WTC11 (cell line): Measurements from ENCODE around the gene KRT80. TPM values are rescaled to one million over a fixed set of nuclear protein-coding genes. Genes with fewer than 3 reads are reported as not detected.

Experiments used
- ATAC-seq: fragments of 200-7000 bp; cut with Tn5 transposase; 2 replicates; pipeline ENCODE4 v1.10.0; 2021; ENCODE audit warnings: mild to moderate bottlenecking, moderate library complexity
- CTCF ChIA-PET: fragments of 300-600 bp; sonication (Branson Sonifier 250); formaldehyde crosslinking; loops from one replicate; lab custom pipeline; 2021; ENCODE audit warnings: antibody characterized with exemption; lab: Charles Lee
- POLR2A ChIA-PET: fragments of 350-600 bp; sonication (Branson Sonifier 250); formaldehyde crosslinking; loops from one replicate; lab custom pipeline; 2021; ENCODE audit warnings: antibody characterized with exemption; lab: Charles Lee
- DNase-seq: peaks from one replicate; pipeline ENCODE4 v3.0.0; 2021; ENCODE audit warnings: low spot score
- H3K27ac Mint-ChIP-seq: 2 replicates; pipeline ENCODE4 v1.8.0; 2021; ENCODE audit warnings: mixed read lengths
- H3K27me3 Mint-ChIP-seq: 2 replicates; pipeline ENCODE4 v1.8.0; 2021; ENCODE audit warnings: low read depth, mild to moderate bottlenecking, moderate library complexity, mixed read lengths
- H3K36me3 Mint-ChIP-seq: 2 replicates; pipeline ENCODE4 v1.8.0; 2021; ENCODE audit warnings: mixed read lengths
- H3K4me1 Mint-ChIP-seq: 2 replicates; pipeline ENCODE4 v1.8.0; 2022; ENCODE audit warnings: mixed read lengths
- H3K4me3 Mint-ChIP-seq: 2 replicates; pipeline ENCODE4 v1.8.0; 2021; ENCODE audit warnings: mild to moderate bottlenecking, moderate library complexity, mixed read lengths
- H3K9me3 Mint-ChIP-seq: 2 replicates; pipeline ENCODE4 v1.8.0; 2021; ENCODE audit warnings: mixed read lengths
- AR ChIP-seq: fragments of 250-450 bp; sonication (Bioruptor Pico); IDR thresholded peaks from 2 replicates; pipeline ENCODE4 v1.9.0; 2021; ENCODE audit warnings: mild to moderate bottlenecking
- CREM ChIP-seq: sonication (generic); formaldehyde crosslinking; IDR thresholded peaks from 2 replicates; pipeline ENCODE4 v1.8.1; 2022; ENCODE audit warnings: mild to moderate bottlenecking, missing genetic modification reagents, moderate library complexity
- IRF2 ChIP-seq: sonication (generic); formaldehyde crosslinking; IDR thresholded peaks from 2 replicates; pipeline ENCODE4 v1.8.0; 2022; ENCODE audit warnings: low read depth, missing genetic modification reagents, borderline replicate concordance
- MLX ChIP-seq: sonication (generic); formaldehyde crosslinking; IDR thresholded peaks from 2 replicates; pipeline ENCODE4 v1.8.1; 2023; ENCODE audit warnings: mild to moderate bottlenecking, missing genetic modification reagents, moderate library complexity
- NFE2L1 ChIP-seq: sonication (generic); formaldehyde crosslinking; IDR thresholded peaks from 2 replicates; pipeline ENCODE4 v1.8.1; 2023; ENCODE audit warnings: missing genetic modification reagents
- NR1H2 ChIP-seq: sonication (generic); formaldehyde crosslinking; IDR thresholded peaks from 2 replicates; pipeline ENCODE4 v1.9.0; 2021; ENCODE audit warnings: mild to moderate bottlenecking, moderate library complexity, missing genetic modification reagents
- NR3C1 ChIP-seq: sonication (generic); formaldehyde crosslinking; conservative IDR thresholded peaks from 2 replicates; pipeline ENCODE4 v1.8.1; 2023; ENCODE audit warnings: low read depth, mild to moderate bottlenecking, missing genetic modification reagents
- OVOL2 ChIP-seq: fragments of 250-450 bp; sonication (Bioruptor Pico); IDR thresholded peaks from 2 replicates; pipeline ENCODE4 v1.9.0; 2021; ENCODE audit warnings: mild to moderate bottlenecking, borderline replicate concordance
- PREB ChIP-seq: sonication (generic); formaldehyde crosslinking; IDR thresholded peaks from 2 replicates; pipeline ENCODE4 v1.8.1; 2022; ENCODE audit warnings: mild to moderate bottlenecking, missing genetic modification reagents, moderate library complexity, borderline replicate concordance
- RELA ChIP-seq: sonication (generic); formaldehyde crosslinking; IDR thresholded peaks from 2 replicates; pipeline ENCODE4 v1.8.1; 2022; ENCODE audit warnings: missing genetic modification reagents, mild to moderate bottlenecking, borderline replicate concordance
- RORB ChIP-seq: fragments of 250-450 bp; sonication (Bioruptor Pico); IDR thresholded peaks from 2 replicates; pipeline ENCODE4 v1.9.0; 2021; ENCODE audit warnings: mild to moderate bottlenecking
- TCF7 ChIP-seq: sonication (generic); formaldehyde crosslinking; IDR thresholded peaks from 2 replicates; pipeline ENCODE4 v1.8.0; 2022; ENCODE audit warnings: mild to moderate bottlenecking, low read depth, missing genetic modification reagents, moderate library complexity
- TEAD1 ChIP-seq: sonication (generic); formaldehyde crosslinking; IDR thresholded peaks from 2 replicates; pipeline ENCODE4 v1.8.0; 2022; ENCODE audit warnings: mild to moderate bottlenecking, missing genetic modification reagents
- TEAD4 ChIP-seq: sonication (generic); formaldehyde crosslinking; IDR thresholded peaks from 2 replicates; pipeline ENCODE4 v1.8.0; 2022; ENCODE audit warnings: mild to moderate bottlenecking, missing genetic modification reagents
- USF2 ChIP-seq: sonication (generic); formaldehyde crosslinking; IDR thresholded peaks from 2 replicates; pipeline ENCODE4 v1.8.1; 2023; ENCODE audit warnings: mild to moderate bottlenecking, missing genetic modification reagents, moderate library complexity
- ZBTB21 ChIP-seq: sonication (generic); formaldehyde crosslinking; IDR thresholded peaks from 2 replicates; pipeline ENCODE4 v1.8.1; 2023; ENCODE audit warnings: mild to moderate bottlenecking, missing genetic modification reagents, borderline replicate concordance
- ZNF232 ChIP-seq: sonication (generic); formaldehyde crosslinking; IDR thresholded peaks from 2 replicates; pipeline ENCODE4 v1.8.0; 2022; ENCODE audit warnings: mild to moderate bottlenecking, missing genetic modification reagents
- ZNF263 ChIP-seq: sonication (generic); formaldehyde crosslinking; IDR thresholded peaks from 2 replicates; pipeline ENCODE4 v1.8.1; 2022; ENCODE audit warnings: low read depth, mild to moderate bottlenecking, moderate library complexity, missing genetic modification reagents
- ZNF281 ChIP-seq: sonication (generic); formaldehyde crosslinking; IDR thresholded peaks from 2 replicates; pipeline ENCODE4 v1.8.0; 2023; ENCODE audit warnings: mild to moderate bottlenecking, missing genetic modification reagents
- ZNF416 ChIP-seq: fragments of 250-450 bp; sonication (Bioruptor Pico); IDR thresholded peaks from 2 replicates; pipeline ENCODE4 v1.9.0; 2021; ENCODE audit warnings: mild to moderate bottlenecking, inconsistent platforms
- ZNF423 ChIP-seq: fragments of 250-450 bp; sonication (Bioruptor Pico); IDR thresholded peaks from 2 replicates; pipeline ENCODE4 v2.1.2; 2022; ENCODE audit warnings: mild to moderate bottlenecking, moderate library complexity
- ZNF512 ChIP-seq: sonication (generic); formaldehyde crosslinking; IDR thresholded peaks from 2 replicates; pipeline ENCODE4 v1.8.1; 2022; ENCODE audit warnings: missing genetic modification reagents, borderline replicate concordance
- total RNA-seq: library from RNA; stranded (reverse); gene quantifications from 3 replicates; pipeline ENCODE4 v1.2.3, GENCODE V29; 2021

The KRT80 gene
- total RNA-seq, 1 experiment from 2014 or later: 0.11 TPM

- ChIA-PET POLR2A (no interaction called here), CTCF (interaction anchor here (1.0 to 7.8 kb wide), 4 partner anchors 42 to 145 kb away, joined by 4 to 60 read pairs (median 12); no protein-coding TSS in a partner anchor)
- no peaks in the 10 kb centered on the region for H3K36me3 Mint-ChIP-seq
- no peak for ATAC-seq
- H3K27ac Mint-ChIP-seq: no peak overlapping the region
- no peaks in the 10 kb centered on the region for H3K9me3 Mint-ChIP-seq
- H3K4me3 Mint-ChIP-seq: no peak overlapping the region
- H3K27me3 Mint-ChIP-seq: no peaks in the 10 kb centered on the region; the same call in 1 of the 2 replicates
- DNase-seq: no peak
- no peak for TF ChIP-seq PREB (CRISPR knock-in tag)
- H3K4me1 Mint-ChIP-seq: peaks cover 12% of the 10 kb centered on the region
Measured at GRCh38 chr12:52216807-52217206, 25.0 kb upstream of the KRT80 start.

GRCh38 chr12:52216100-52216499 is 24.3 kb upstream of the KRT80 start:
- H3K4me1 Mint-ChIP-seq: peaks cover 12% of the 10 kb centered on the region
- ChIA-PET POLR2A (no interaction called here), CTCF (interaction anchor here (0.8 to 7.8 kb wide), 10 partner anchors 10 to 655 kb away, joined by 3 to 60 read pairs (median 4); partner anchors contain the start of gene KRT7)
- no peaks in the 10 kb centered on the region for H3K9me3 Mint-ChIP-seq
- H3K36me3 Mint-ChIP-seq: no peaks in the 10 kb centered on the region
- TF ChIP-seq RELA (CRISPR knock-in tag): no peak
- no peak for TF ChIP-seq NFE2L1
- no peak for TF ChIP-seq NR1H2 (CRISPR knock-in tag)
- no peak for TF ChIP-seq IRF2 (CRISPR knock-in tag)
- no peak overlapping the region for H3K4me3 Mint-ChIP-seq
- no peak for DNase-seq
- no peaks in the 10 kb centered on the region; the same call in 1 of the 2 replicates for H3K27me3 Mint-ChIP-seq
- H3K27ac Mint-ChIP-seq: no peak overlapping the region
- no peak for ATAC-seq

GRCh38 chr12:52215587-52216031 is 23.8 kb upstream of the KRT80 start:
- ChIA-PET CTCF (interaction anchor here (0.8 to 7.8 kb wide), 13 partner anchors 9 to 655 kb away, joined by 3 to 60 read pairs (median 4); partner anchors contain the start of gene KRT7), POLR2A (no interaction called here)
- Mint-ChIP-seq H3K9me3 (no peaks in the 10 kb centered on the region), H3K36me3 (no peaks in the 10 kb centered on the region), H3K4me3 (no peak overlapping the region), H3K27ac (no peak overlapping the region), H3K4me1 (peaks cover 12% of the 10 kb centered on the region), H3K27me3 (no peaks in the 10 kb centered on the region; the same call in 1 of the 2 replicates)
- DNase-seq (no peak), ATAC-seq (no peak)
- no peak for TF ChIP-seq TEAD4 (CRISPR knock-in tag)
- no peak for TF ChIP-seq TEAD1 (CRISPR knock-in tag)
- no peak for TF ChIP-seq MLX (CRISPR knock-in tag)
- TF ChIP-seq RORB (CRISPR knock-in tag): no peak
- TF ChIP-seq ZNF281: no peak
- TF ChIP-seq ZNF232 (CRISPR knock-in tag): no peak
- no peak for TF ChIP-seq ZNF263 (CRISPR knock-in tag)
- no peak for TF ChIP-seq ZBTB21 (CRISPR knock-in tag)
- TF ChIP-seq AR: no peak
- TF ChIP-seq OVOL2 (CRISPR knock-in tag): no peak
- no peak for TF ChIP-seq ZNF416 (CRISPR knock-in tag)
- no peak for TF ChIP-seq NR3C1 (CRISPR knock-in tag)
- no peak for TF ChIP-seq IRF2 (CRISPR knock-in tag)
- no peak for TF ChIP-seq ZNF423 (CRISPR knock-in tag)
- no peak for TF ChIP-seq NFE2L1
- TF ChIP-seq USF2: no peak
- TF ChIP-seq TCF7 (CRISPR knock-in tag): no peak
- no peak for TF ChIP-seq CREM (CRISPR knock-in tag)
- no peak for TF ChIP-seq ZNF512
